Pancreas (tissue), 10 donors: ENCODE measurements around the gene PROM2. TPM values are rescaled to one million over a fixed set of nuclear protein-coding genes. Genes with fewer than 3 reads are reported as not detected.

ENCODE experiments used
- ATAC-seq, 4 donors: fragments of 200-7000 bp; cut with Tn5 transposase; one replicate each; pipeline versions ENCODE4 v1.8.0 to v1.9.1; 2020; ENCODE audit warnings: mild to moderate bottlenecking in 4 of 4, moderate library complexity in 4 of 4
- DNase-seq, 6 donors: peaks; one replicate each; pipeline ENCODE4 v3.0.0-alpha.2; 2020
- FAIRE-seq: peaks from 2 replicates; lab custom pipeline; 2012; peaks lifted over from hg19 to GRCh38; lab: Jason Lieb, UNC
- H3K27ac ChIP-seq, 4 donors: fragments of 200-600 bp; sonication (generic); 1 replicate in 3 of 4; 2 replicates in 1 of 4; pipeline versions ENCODE4 v1.5.0 to v1.8.0; 2020
- H3K27me3 ChIP-seq, 4 donors: fragments of 200-600 bp; one replicate each; pipeline ENCODE4 v1.8.0; 2021
- H3K36me3 ChIP-seq, 3 donors: fragments of 200-600 bp; sonication (generic) in 1 of 3; one replicate each; pipeline versions ENCODE4 v1.5.0 to v1.8.0; 2020 to 2021
- H3K4me1 ChIP-seq, 3 donors: fragments of 200-600 bp; one replicate each; pipeline ENCODE4 v1.8.0; 2021
- H3K4me3 ChIP-seq, 4 donors: fragments of 200-600 bp; sonication (generic) in 2 of 4; one replicate each; pipeline versions ENCODE4 v1.5.0 to v1.8.0; 2020 to 2021
- H3K9me3 ChIP-seq, 4 donors: fragments of 200-600 bp; one replicate each; pipeline ENCODE4 v1.8.0; 2021
- WGBS, 2 donors: extraction: QIAGEN DNeasy Blood & Tissue Kit; methylation state at CpG; one replicate each; pipeline ENCODE4 v1.1.7; 2013; 5-methylcytosine and 5-hydroxymethylcytosine counted together
- intact Hi-C, 3 donors: fragments of 100-400 bp; cut with DNase I; formaldehyde crosslinking; loops; one replicate each; pipeline versions ENCODE4 v1.11.1 to v1.14.2; 2022
- polyA plus RNA-seq, 2 donors: library from polyadenylated mRNA; stranded (reverse); fragments of 200-250 nt; gene quantifications; one replicate each; pipeline ENCODE4 v1.2.3, GENCODE V29; 2013
- total RNA-seq, 6 donors: library from RNA; stranded (reverse); fragmentation: NEBNext Ultra II Directional in 4 of 6; extraction: Animal tissue kit (Norgen Biotek cat#: 25700) in 4 of 6; gene quantifications; one replicate each; pipeline versions ENCODE4 v1.2.1 to v1.2.4, GENCODE V29; 2021 to 2023
- TF ChIP-seq, protein P1 (sequence below), 4 donors: fragments of 200-600 bp; sonication (generic) in 3 of 4; IDR thresholded peaks; one replicate each; pipeline versions ENCODE4 v1.5.0 to v1.8.0; 2021; ENCODE audit warnings: antibody characterized with exemption in 4 of 4
- donor health status: healthy with polysubstance abuse.
- donor health status: DM: no; HTN: no; CAD: no; lungs with moderate emphysema.
- donor health status: DM: no; HTN: no; CAD: no.
- donor health status: control.
- donor health status: control.
- donor health status: Bipolar disorder and iron deficiency.
- donor health status: DM: yes; HTN: yes; CAD: no.
- donor health status: DM: no; HTN: no; CAD: no.
- donor health status: DM: no; HTN: no; CAD: no.
- donor health status: DM: yes; HTN: yes; CAD: no.

Gene PROM2
- total and polyA plus RNA-seq, 8 donors, result 8.3 to 20.4 (median 12.5) TPM

GRCh38 chr2:95301876-95302641 lies 27.8 kb downstream of the PROM2 start:
- no peak overlapping the region for H3K4me3 ChIP-seq
- H3K4me1 ChIP-seq, result peaks cover 13 to 31% (median 18%) of the 10 kb centered on the region in 3 donors
- TF ChIP-seq, protein P1, sequence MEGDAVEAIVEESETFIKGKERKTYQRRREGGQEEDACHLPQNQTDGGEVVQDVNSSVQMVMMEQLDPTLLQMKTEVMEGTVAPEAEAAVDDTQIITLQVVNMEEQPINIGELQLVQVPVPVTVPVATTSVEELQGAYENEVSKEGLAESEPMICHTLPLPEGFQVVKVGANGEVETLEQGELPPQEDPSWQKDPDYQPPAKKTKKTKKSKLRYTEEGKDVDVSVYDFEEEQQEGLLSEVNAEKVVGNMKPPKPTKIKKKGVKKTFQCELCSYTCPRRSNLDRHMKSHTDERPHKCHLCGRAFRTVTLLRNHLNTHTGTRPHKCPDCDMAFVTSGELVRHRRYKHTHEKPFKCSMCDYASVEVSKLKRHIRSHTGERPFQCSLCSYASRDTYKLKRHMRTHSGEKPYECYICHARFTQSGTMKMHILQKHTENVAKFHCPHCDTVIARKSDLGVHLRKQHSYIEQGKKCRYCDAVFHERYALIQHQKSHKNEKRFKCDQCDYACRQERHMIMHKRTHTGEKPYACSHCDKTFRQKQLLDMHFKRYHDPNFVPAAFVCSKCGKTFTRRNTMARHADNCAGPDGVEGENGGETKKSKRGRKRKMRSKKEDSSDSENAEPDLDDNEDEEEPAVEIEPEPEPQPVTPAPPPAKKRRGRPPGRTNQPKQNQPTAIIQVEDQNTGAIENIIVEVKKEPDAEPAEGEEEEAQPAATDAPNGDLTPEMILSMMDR (IDR thresholded peaks at IDR 0.05), result no peak
- H3K9me3 ChIP-seq, result no peaks in the 10 kb centered on the region
- no peaks in the 10 kb centered on the region for H3K36me3 ChIP-seq
- DNase-seq (no peak), FAIRE-seq (no peak), ATAC-seq (no peak)
- no peaks in the 10 kb centered on the region for H3K27me3 ChIP-seq
- H3K27ac ChIP-seq, result no peak overlapping the region
- intact Hi-C loops, result no loop called here
- 82 to 83% methylated on average over 17 of the region's 17 CpGs for WGBS, 2 donors

DNA sequence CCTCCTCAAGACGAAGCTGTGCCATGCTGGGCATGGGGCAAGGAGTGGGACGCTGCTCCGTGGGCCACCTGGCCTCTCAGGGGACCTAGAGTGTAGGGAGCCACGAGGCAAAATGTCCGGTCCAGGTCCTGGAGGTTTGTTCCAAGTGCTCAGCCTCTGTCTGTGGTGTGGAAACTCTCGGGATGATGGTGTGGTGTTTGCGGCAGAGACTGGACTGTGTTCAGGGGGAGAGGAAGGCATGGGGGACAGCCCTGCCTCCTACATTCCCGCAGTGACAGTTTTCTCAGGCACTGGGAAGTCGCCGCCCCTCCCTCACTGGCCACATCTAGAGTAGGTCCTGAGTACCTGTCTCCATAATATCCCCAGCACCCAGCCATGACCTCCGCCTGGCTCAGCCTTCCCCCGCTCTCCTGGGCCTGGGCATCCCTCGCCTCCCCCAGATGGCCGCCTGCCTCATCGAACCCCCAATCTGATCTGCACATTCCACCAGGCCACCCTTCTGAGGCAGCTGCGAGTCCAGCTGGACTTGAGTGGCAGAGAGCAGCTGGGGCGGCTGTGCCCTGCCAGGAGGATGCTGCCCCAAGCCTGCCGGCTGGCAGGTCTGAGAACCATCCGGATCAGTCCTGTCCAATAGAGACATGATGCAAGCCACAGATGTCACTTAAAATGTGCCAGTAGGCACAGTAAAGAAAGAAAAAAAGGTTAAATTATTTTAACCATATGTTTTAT lies 29.1 kb downstream of the PROM2 start:
- Histone ChIP-seq H3K27me3 (no peaks in the 10 kb centered on the region), H3K4me1 (peaks cover 13 to 31% (median 18%) of the 10 kb centered on the region in 3 donors), H3K4me3 (no peak overlapping the region), H3K27ac (no peak overlapping the region), H3K36me3 (no peaks in the 10 kb centered on the region), H3K9me3 (no peaks in the 10 kb centered on the region)
- intact Hi-C loops, result no loop called here
- DNase-seq (no peak), FAIRE-seq (no peak), ATAC-seq (no peak)
- 83 to 85% methylated on average over 19 of the region's 19 CpGs for WGBS, 2 donors
- TF ChIP-seq, protein P1 (IDR thresholded peaks at IDR 0.05), result no peak

DNA sequence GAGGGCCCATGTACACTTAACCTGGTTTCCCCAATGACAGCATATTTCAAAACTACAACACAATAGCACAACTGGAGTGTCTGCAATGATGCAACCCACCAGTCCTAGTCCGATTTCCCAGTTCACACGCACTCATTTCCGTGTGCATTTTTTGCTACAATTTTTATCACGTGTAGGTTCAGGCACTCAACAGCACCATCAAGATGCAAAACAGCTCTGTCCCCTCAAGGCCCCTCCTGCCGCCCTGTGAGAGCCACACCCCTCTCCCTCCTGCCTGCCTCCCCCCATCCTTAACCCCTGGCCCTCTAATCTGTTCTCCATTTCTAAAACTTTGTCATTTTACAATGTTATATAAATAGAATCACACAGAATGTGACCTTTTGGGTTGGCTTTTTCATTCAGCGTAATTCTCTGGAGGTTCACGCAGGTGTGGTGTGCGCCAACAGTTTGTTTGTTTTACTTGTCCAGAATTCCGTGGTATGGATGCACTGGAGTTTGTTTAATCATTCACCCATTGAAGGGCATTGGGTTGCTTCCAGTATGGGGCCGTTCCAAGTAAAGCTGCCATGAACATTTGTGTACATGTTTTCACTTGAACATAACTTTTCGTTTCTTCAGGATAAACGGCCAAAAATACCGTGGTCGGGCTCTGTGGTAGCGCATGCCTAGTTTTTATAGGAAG lies 31.3 kb downstream of the PROM2 start:
- no peak for FAIRE-seq
- peak in 4 of 6 donors; percentile 77 to 88 (median 79) for DNase-seq
- WGBS, 2 donors, result 8 to 14% methylated on average over 15 of the region's 15 CpGs
- peak overlapping the region in 1 of 4 donors; percentile 7 for H3K4me3 ChIP-seq
- H3K4me1 ChIP-seq, result peaks cover 13 to 31% (median 16%) of the 10 kb centered on the region in 3 donors
- intact Hi-C loops, result no loop called here
- TF ChIP-seq, protein P1 (IDR thresholded peaks at IDR 0.05), result no peak
- H3K27ac ChIP-seq, result peak overlapping the region; percentile 60 to 75 (median 66)
- no peaks in the 10 kb centered on the region for H3K27me3 ChIP-seq
- H3K9me3 ChIP-seq, result no peaks in the 10 kb centered on the region
- no peaks in the 10 kb centered on the region for H3K36me3 ChIP-seq
- peak; percentile 87 to 92 (median 88) for ATAC-seq

GRCh38 chr2:95306336-95306895 lies 32.2 kb downstream of the PROM2 start:
- Histone ChIP-seq H3K4me3 (no peak overlapping the region), H3K27ac (peak overlapping the region in 3 of 4 donors; percentile 44 to 75 (median 69)), H3K36me3 (no peaks in the 10 kb centered on the region), H3K27me3 (no peaks in the 10 kb centered on the region), H3K9me3 (no peaks in the 10 kb centered on the region), H3K4me1 (peaks cover 13 to 31% (median 14%) of the 10 kb centered on the region in 3 donors)
- TF ChIP-seq, protein P1 (IDR thresholded peaks at IDR 0.05), result no peak
- no peak for FAIRE-seq
- no peak for DNase-seq
- peak in 3 of 4 donors; percentile 2 to 13 (median 8) for ATAC-seq
- intact Hi-C loops, result no loop called here
- WGBS, 2 donors, result 66 to 73% methylated on average over 10 of the region's 10 CpGs
